Measurements from ENCODE around the gene DDX41. TPM values are rescaled to one million over a fixed set of nuclear protein-coding genes. Genes with fewer than 3 reads are reported as not detected.

DDX41 gene
- total RNA-seq, 2 donors from 2014 or later, result 40.9 to 45.5 TPM

- no peak for DNase-seq (ENCODE audit: low spot score)
- Histone ChIP-seq H3K36me3 (no peaks in the 10 kb centered on the region), H3K27me3 (no peaks in the 10 kb centered on the region), H3K27ac (peak overlapping the region; percentile 35 to 69), H3K4me1 (peaks cover 0 to 25% of the 10 kb centered on the region in 2 donors), H3K4me3 (peak overlapping the region in 1 of 2 donors; percentile 96), H3K9me3 (no peaks in the 10 kb centered on the region)
- TF ChIP-seq CTCF (IDR thresholded peaks at IDR 0.05), result no peak
Observed at GRCh38 chr5:177555228-177555627, 38.5 kb upstream of the DDX41 start.

GRCh38 chr5:177554474-177555111, 37.8 kb upstream of the DDX41 start, which contains the start of gene FAM193B:
FAM193B (minus strand) TSS chr5:177554563; CDS start chr5:177554458, 105 bp downstream.
- Histone ChIP-seq H3K27ac (peak within 1 kb of the TSS; percentile 86 to 88), H3K27me3 (no peaks in the 10 kb centered on the region), H3K4me1 (peaks cover 0 to 28% of the 10 kb centered on the region in 2 donors), H3K9me3 (no peaks in the 10 kb centered on the region), H3K4me3 (peak within 1 kb of the TSS; percentile 96), H3K36me3 (no peaks in the 10 kb centered on the region)
- TF ChIP-seq CTCF (IDR thresholded peaks at IDR 0.05), result no peak
- DNase-seq (ENCODE audit: low spot score), result peak; percentile 97

GRCh38 chr5:177553671-177554429, 37.1 kb upstream of the DDX41 start:
- Histone ChIP-seq H3K27ac (peak overlapping the region; percentile 86 to 88), H3K4me3 (peak overlapping the region; percentile 96), H3K4me1 (peaks cover 0 to 28% of the 10 kb centered on the region in 2 donors), H3K27me3 (no peaks in the 10 kb centered on the region), H3K36me3 (no peaks in the 10 kb centered on the region), H3K9me3 (no peaks in the 10 kb centered on the region)
- no peak for TF ChIP-seq CTCF (IDR thresholded peaks at IDR 0.05)
- no peak for DNase-seq (ENCODE audit: low spot score)

- no peak for DNase-seq (ENCODE audit: low spot score)
- Histone ChIP-seq H3K4me3 (peak overlapping the region; percentile 96), H3K9me3 (no peaks in the 10 kb centered on the region), H3K27ac (peak overlapping the region in 1 of 2 donors; percentile 88), H3K36me3 (no peaks in the 10 kb centered on the region), H3K4me1 (peaks cover 0 to 37% of the 10 kb centered on the region in 2 donors), H3K27me3 (no peaks in the 10 kb centered on the region)
- no peak for TF ChIP-seq CTCF (IDR thresholded peaks at IDR 0.05)
Observed at GRCh38 chr5:177552839-177553455, 36.2 kb upstream of the DDX41 start.

- no peaks in the 10 kb centered on the region for H3K27me3 ChIP-seq
- no peak for TF ChIP-seq CTCF (IDR thresholded peaks at IDR 0.05)
- no peak overlapping the region for H3K27ac ChIP-seq
- H3K9me3 ChIP-seq, result no peaks in the 10 kb centered on the region
- no peak overlapping the region for H3K4me3 ChIP-seq
- no peak for DNase-seq (ENCODE audit: low spot score)
- H3K4me1 ChIP-seq, result peaks cover 0 to 60% of the 10 kb centered on the region in 2 donors
- H3K36me3 ChIP-seq, result no peaks in the 10 kb centered on the region
Observed at GRCh38 chr5:177550122-177550521, 33.4 kb upstream of the DDX41 start.

Measured in right atrium auricular region (tissue), 2 donors.